Measurements from ENCODE around the gene DNAJC11.
"Not testable (repeated sequence)": the region's sequence is repeated elsewhere in the genome, so short reads cannot be mapped to it uniquely, and the experiment has no call there.

Gene DNAJC11

DNA sequence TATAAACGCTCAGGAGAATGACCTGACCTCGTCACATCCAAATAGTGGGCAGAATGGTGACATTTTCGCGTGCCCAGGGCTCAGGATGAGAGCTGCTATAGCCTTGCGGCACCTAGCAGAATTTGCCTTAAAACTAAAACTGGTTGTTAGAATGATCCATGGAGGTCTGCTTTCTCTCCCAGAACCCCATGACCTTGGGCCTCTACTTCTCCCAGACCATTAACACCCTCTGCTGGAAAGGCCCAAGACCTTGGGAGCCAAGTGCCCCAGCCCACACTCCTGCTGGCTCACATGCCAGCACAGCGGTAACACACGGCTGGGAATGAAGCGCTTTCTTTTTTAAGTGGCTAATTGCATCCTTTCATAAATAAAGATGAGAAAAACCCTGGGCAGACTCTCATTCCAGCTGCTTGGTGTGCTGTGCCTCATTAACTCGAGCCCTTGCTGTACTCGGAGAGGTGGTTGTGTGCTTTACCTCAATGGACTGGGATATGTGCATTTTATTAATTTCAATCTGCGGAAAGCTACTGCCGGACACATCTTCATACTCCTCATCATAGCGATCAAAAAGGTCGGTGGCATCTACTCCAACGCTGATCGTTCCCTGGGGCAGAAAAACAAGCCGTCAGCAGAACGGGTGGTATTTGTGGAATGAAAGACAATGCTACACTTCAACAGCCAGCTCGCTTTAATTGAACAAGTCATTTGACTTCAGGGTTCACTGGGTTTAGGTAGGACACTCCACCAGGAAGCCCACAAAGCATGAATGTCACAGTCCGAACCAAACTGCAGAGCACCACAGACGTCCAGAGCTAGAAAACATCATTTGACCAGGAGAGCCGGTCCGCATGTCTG lies 48.0 kb downstream of the DNAJC11 start:
- DNase-seq (no peak), ATAC-seq (no peak)

GRCh38 chr1:6652986-6653385 lies 48.6 kb downstream of the DNAJC11 start:
- ATAC-seq (no peak), DNase-seq (no peak)

- no peak for ATAC-seq
- DNase-seq: no peak
Observed at GRCh38 chr1:6651909-6652308, 49.7 kb downstream of the DNAJC11 start.

DNA sequence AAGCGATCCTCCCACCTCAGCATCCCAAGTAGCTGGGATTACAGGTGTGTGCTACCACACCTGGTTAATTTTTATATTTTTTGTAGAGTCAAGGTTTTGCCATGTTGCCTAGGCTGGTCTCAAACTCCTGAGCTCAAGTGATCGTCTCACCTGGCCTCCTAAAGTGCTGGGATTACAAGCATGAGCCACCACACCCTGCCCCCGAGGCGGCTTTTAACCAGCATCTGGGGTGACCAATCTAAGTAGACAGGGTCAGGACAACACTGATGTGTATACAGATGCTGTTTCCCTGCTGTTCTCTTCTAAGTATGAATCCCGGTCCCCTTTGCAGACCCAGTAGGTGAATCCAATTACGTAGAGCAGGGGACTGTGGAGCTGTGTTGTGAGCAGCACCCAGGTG lies 53.1 kb downstream of the DNAJC11 start:
- ATAC-seq (no peak), DNase-seq (no peak)

GRCh38 chr1:6646499-6647148 lies 55.0 kb downstream of the DNAJC11 start:
- DNase-seq (no peak), ATAC-seq (no peak)

GRCh38 chr1:6645018-6645417 lies 56.6 kb downstream of the DNAJC11 start:
- no peak for ATAC-seq
- no peak for DNase-seq

GRCh38 chr1:6640867-6641266 lies 60.7 kb downstream of the DNAJC11 start:
- not testable (repeated sequence) for ATAC-seq, DNase-seq

- ATAC-seq (no peak), DNase-seq (no peak)
Observed at GRCh38 chr1:6638226-6638625, 63.4 kb downstream of the DNAJC11 start.

DNA sequence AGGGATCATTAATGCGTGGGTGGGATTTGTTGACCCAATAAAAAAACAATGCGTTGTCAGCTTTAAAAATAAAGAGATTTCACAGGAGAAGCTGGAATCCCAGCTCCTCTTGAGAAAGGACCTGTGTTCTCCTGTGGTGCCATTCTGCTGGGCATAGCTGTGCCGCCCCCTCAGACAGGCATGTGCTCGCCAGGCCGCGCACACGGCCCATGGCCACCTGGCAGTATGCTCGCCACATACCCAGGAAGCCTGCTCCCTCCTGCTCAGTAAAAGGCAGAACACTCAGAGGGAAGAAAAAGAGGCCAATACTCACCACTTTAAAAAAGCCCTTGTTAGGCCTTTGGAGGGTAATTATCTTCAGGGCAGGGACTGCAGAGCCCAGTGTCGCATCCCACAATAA lies 63.8 kb downstream of the DNAJC11 start:
- DNase-seq (no peak), ATAC-seq (no peak)

- DNase-seq, ATAC-seq: not testable (repeated sequence)
Observed at GRCh38 chr1:6636778-6637177, 64.8 kb downstream of the DNAJC11 start.

DNA sequence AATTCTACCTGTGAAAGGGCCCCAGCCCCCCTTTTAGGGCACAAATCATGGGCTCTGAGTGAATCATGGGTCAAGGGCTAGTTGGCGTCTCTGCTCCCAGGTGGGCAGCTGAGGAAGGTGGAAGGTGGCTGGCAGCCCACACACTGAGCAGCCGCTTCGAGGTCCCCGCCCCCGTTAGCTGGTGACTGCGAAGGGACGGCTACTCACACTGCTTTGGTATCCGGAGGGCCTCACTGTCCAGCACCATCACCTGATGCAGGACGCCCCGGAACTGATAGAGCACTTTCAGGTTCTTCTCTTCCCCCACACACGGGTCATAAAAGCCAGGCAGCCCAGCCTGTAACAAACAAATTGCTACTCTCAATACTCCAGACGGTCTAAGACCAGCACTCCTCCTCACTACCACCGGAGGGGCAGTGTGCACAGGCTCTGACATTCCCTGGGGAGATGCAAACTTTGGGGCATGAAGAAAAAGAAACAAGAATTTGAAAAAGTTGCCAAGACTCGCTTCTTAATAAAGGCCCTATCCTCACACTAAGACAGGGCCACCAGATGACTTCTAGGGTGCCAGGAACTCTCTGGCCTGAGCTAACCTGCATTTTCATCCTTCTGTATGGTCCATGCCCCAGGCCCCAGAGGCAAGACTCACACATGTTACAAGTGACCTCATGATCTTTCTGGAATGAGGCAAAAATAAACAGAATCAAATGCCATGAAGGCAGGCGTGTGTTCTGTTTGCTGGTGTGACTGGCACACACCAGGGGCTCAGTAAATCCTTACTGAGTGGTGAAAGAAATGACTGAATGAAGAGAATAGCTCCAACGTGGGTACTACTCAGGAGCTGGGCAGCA lies 65.5 kb downstream of the DNAJC11 start:
- no peak for DNase-seq

GRCh38 chr1:6635161-6635909 lies 66.3 kb downstream of the DNAJC11 start:
- ATAC-seq (no peak), DNase-seq (no peak)

More for the DNA sequence above, 65.5 kb downstream of the DNAJC11 start:
- ATAC-seq: no peak

DNA sequence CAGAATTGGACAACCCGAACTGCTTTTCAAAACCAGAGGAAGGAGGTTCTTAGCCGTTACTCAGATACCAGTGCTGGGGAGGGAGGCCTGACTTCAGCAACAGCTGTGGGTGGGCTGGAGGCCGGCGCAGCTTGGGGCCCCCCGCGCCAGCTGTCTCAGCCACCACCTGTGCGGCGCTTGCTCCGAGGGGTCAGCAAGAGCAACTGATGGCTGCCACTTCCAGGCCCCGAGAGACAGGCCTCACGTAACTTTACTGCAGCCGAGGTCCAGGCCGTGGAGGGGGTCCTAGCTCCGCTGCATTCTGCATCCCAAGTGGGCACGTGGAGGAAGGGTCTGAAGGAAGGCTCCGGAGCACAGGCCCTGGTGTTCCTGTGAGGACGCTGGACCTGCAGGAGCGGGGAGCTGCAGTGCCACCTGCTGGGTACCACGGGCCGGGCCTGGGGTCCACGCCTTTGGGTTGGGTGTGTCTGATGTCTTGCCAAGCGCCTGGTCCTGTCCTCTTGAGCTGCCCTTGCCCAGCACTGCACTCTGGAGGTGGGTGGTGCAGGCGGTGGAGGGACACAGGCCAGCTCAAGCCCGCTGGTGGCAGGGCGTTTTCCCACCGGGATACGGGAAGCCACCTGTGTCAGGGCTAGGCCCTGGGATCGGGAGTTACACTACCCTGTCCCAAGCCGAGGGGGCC lies 67.1 kb downstream of the DNAJC11 start:
- peak; percentile 48 for ATAC-seq
- DNase-seq: peak; percentile 52

- DNase-seq (no peak), ATAC-seq (no peak)
Observed at GRCh38 chr1:6632588-6633514, 68.8 kb downstream of the DNAJC11 start.

- no peak for DNase-seq
- ATAC-seq: no peak
Observed at GRCh38 chr1:6631058-6631457, 70.6 kb downstream of the DNAJC11 start.

- ATAC-seq (no peak), DNase-seq (no peak)
Observed at GRCh38 chr1:6630027-6630426, 71.6 kb downstream of the DNAJC11 start.

- ATAC-seq (no peak), DNase-seq (no peak)
Observed at GRCh38 chr1:6628971-6629479, 72.6 kb downstream of the DNAJC11 start.

GRCh38 chr1:6627841-6628545 lies 73.6 kb downstream of the DNAJC11 start:
- no peak for DNase-seq
- ATAC-seq: no peak

GRCh38 chr1:6627031-6627430 lies 74.6 kb downstream of the DNAJC11 start:
- no peak for DNase-seq
- no peak for ATAC-seq
